ENCODE data around the gene GLYR1.

The GLYR1 gene

GRCh38 chr16:4754865-4755264, 92.2 kb downstream of the GLYR1 start:
- DNase-seq = no peak

GRCh38 chr16:4753227-4753626, 93.9 kb downstream of the GLYR1 start:
- DNase-seq = no peak

All from NCI-H2227 treated with DMSO at 0.1 percent for 48 hours (cell line).